Loucy (cell line): Measurements from ENCODE around the gene PASK.

Experiments used
- EZH2phosphoT487 ChIP-seq: fragments of 200-600 bp; IDR thresholded peaks from 2 replicates; pipeline ENCODE4 v1.6.1; 2018; ENCODE audit warnings: antibody characterized with exemption, mild to moderate bottlenecking, moderate library complexity, borderline replicate concordance
- TF ChIP-seq, protein P1 (sequence below): fragments of 200-600 bp; sonication (generic); conservative IDR thresholded peaks from 2 replicates; pipeline ENCODE4 v1.5.1; 2014; ENCODE audit warnings: mild to moderate bottlenecking, antibody characterized with exemption, low read length

DNA sequence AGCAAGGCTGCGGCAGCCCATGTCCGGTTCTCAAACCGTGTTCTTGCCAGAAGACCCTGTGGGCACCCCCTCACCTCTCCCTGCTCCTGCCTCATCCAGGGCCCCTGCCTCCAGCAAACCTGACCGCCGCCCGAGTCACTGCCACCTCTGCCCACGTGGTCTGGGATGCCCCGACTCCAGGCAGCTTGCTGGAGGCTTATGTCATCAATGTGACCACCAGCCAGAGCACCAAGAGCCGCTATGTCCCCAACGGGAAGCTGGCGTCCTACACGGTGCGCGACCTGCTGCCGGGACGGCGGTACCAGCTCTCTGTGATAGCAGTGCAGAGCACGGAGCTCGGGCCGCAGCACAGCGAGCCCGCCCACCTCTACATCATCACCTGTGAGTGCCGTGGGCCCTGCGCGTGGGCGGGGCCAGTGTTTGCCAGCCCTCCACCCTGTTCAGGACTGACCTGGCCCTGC lies 79.4 kb downstream of the PASK start:
- TF ChIP-seq, protein P1, sequence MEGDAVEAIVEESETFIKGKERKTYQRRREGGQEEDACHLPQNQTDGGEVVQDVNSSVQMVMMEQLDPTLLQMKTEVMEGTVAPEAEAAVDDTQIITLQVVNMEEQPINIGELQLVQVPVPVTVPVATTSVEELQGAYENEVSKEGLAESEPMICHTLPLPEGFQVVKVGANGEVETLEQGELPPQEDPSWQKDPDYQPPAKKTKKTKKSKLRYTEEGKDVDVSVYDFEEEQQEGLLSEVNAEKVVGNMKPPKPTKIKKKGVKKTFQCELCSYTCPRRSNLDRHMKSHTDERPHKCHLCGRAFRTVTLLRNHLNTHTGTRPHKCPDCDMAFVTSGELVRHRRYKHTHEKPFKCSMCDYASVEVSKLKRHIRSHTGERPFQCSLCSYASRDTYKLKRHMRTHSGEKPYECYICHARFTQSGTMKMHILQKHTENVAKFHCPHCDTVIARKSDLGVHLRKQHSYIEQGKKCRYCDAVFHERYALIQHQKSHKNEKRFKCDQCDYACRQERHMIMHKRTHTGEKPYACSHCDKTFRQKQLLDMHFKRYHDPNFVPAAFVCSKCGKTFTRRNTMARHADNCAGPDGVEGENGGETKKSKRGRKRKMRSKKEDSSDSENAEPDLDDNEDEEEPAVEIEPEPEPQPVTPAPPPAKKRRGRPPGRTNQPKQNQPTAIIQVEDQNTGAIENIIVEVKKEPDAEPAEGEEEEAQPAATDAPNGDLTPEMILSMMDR: no peak
- no peak for TF ChIP-seq EZH2phosphoT487
